Activated CD4-positive, CD25-positive, alpha-beta regulatory T cell treated with anti-CD3 and anti-CD28 coated beads, Interleukin-2, amount 50 U/mL, for 24 hours (primary cell): ENCODE data around the gene TNFSF13B.
"Not testable (repeated sequence)": the region's sequence is repeated elsewhere in the genome, so short reads cannot be mapped to it uniquely, and the experiment has no call there.

Experiments
- ATAC-seq, 2 donors: fragments of 150-1000 bp; cut with Tn5 transposase; one replicate each; pipeline ENCODE4 v1.10.0; 2021; ENCODE audit warnings: mild to moderate bottlenecking in 1 of 2, moderate library complexity in 1 of 2

The TNFSF13B gene

GRCh38 chr13:108283110-108283509, 13.6 kb downstream of the TNFSF13B start:
- no peak for ATAC-seq

GRCh38 chr13:108288741-108289140, 19.2 kb downstream of the TNFSF13B start:
- ATAC-seq: no peak

- no peak for ATAC-seq
Observed at GRCh38 chr13:108289819-108290218, 20.3 kb downstream of the TNFSF13B start.

GRCh38 chr13:108297114-108297513, 27.6 kb downstream of the TNFSF13B start:
- ATAC-seq: no peak

GRCh38 chr13:108302279-108302678, 32.8 kb downstream of the TNFSF13B start:
- no peak for ATAC-seq

GRCh38 chr13:108304170-108305016, 34.9 kb downstream of the TNFSF13B start:
- no peak for ATAC-seq

- ATAC-seq: no peak
Observed at GRCh38 chr13:108305655-108306054, 36.1 kb downstream of the TNFSF13B start.

- no peak for ATAC-seq
Observed at GRCh38 chr13:108306860-108307259, 37.3 kb downstream of the TNFSF13B start.

GRCh38 chr13:108311596-108311995, 42.1 kb downstream of the TNFSF13B start:
- not testable (repeated sequence) for ATAC-seq

GRCh38 chr13:108313382-108313781, 43.9 kb downstream of the TNFSF13B start:
- no peak for ATAC-seq

- no peak for ATAC-seq
Observed at GRCh38 chr13:108315273-108315672, 45.8 kb downstream of the TNFSF13B start.

- ATAC-seq: no peak
Observed at GRCh38 chr13:108315991-108316390, 46.5 kb downstream of the TNFSF13B start.

- no peak for ATAC-seq
Observed at GRCh38 chr13:108316413-108316812, 46.9 kb downstream of the TNFSF13B start.

GRCh38 chr13:108322206-108322824, 52.8 kb downstream of the TNFSF13B start:
- ATAC-seq: peak; percentile 73 to 77

- ATAC-seq: no peak
Observed at GRCh38 chr13:108323031-108323430, 53.5 kb downstream of the TNFSF13B start.

- no peak for ATAC-seq
Observed at GRCh38 chr13:108325863-108326262, 56.3 kb downstream of the TNFSF13B start.

- ATAC-seq: no peak
Observed at GRCh38 chr13:108326309-108326708, 56.8 kb downstream of the TNFSF13B start.

GRCh38 chr13:108328848-108329247, 59.3 kb downstream of the TNFSF13B start:
- no peak for ATAC-seq

GRCh38 chr13:108332791-108333190, 63.3 kb downstream of the TNFSF13B start:
- ATAC-seq: no peak

GRCh38 chr13:108342369-108343289, 73.1 kb downstream of the TNFSF13B start:
- ATAC-seq: peak; percentile 47 to 67

GRCh38 chr13:108345016-108345415, 75.5 kb downstream of the TNFSF13B start:
- no peak for ATAC-seq

GRCh38 chr13:108346376-108346775, 76.9 kb downstream of the TNFSF13B start:
- ATAC-seq: peak; percentile 77 to 79

- no peak for ATAC-seq
Observed at GRCh38 chr13:108349269-108349668, 79.8 kb downstream of the TNFSF13B start.
